Measurements from ENCODE around the gene FAR2. TPM values are rescaled to one million over a fixed set of nuclear protein-coding genes. Genes with fewer than 3 reads are reported as not detected.

The FAR2 gene
- total RNA-seq, 1 donor from 2014 or later: 3.9 TPM

GRCh38 chr12:29234965-29235626 lies 86.0 kb downstream of the FAR2 start:
- Mint-ChIP-seq H3K9me3 (ENCODE audit: unreplicated experiment) (no peaks in the 10 kb centered on the region), H3K4me3 (ENCODE audit: unreplicated experiment) (no peak overlapping the region), H3K4me1 (ENCODE audit: low read depth, unreplicated experiment) (no peaks in the 10 kb centered on the region), H3K27ac (ENCODE audit: unreplicated experiment) (no peak overlapping the region), H3K36me3 (ENCODE audit: low read depth, unreplicated experiment) (no peaks in the 10 kb centered on the region), H3K27me3 (ENCODE audit: low read depth, unreplicated experiment) (no peaks in the 10 kb centered on the region)
- H3K9me3 ChIP-seq (ENCODE audit: insufficient read depth, low read depth, low read length): no peaks in the 10 kb centered on the region
- H3K4me1 ChIP-seq (ENCODE audit: insufficient read depth, low read length): peaks cover 11% of the 10 kb centered on the region
- H3K9ac ChIP-seq (ENCODE audit: low read length): no peak overlapping the region
- no peak for TF ChIP-seq CTCF (IDR thresholded peaks at IDR 0.05; ENCODE audit: insufficient read depth, low read depth, low read length)
- no peak for TF ChIP-seq EZH2 (IDR thresholded peaks at IDR 0.05; ENCODE audit: insufficient read depth, low read length)
- no peaks in the 10 kb centered on the region for H3K36me3 ChIP-seq (ENCODE audit: insufficient read depth, low read length)
- DNase-seq (ENCODE audit: low read depth) (peak; percentile 79), FAIRE-seq (no peak)
- H3K79me2 ChIP-seq (ENCODE audit: insufficient read depth, low read length): no peaks in the 10 kb centered on the region
- no peak overlapping the region for H3K27ac ChIP-seq (ENCODE audit: low read depth, low read length)
- no peak overlapping the region for H2AFZ ChIP-seq (ENCODE audit: low read depth, low read length)
- no peak overlapping the region for H3K4me3 ChIP-seq (ENCODE audit: insufficient read depth, low read depth, low read length)
- no peaks in the 10 kb centered on the region for H4K20me1 ChIP-seq (ENCODE audit: insufficient read depth, low read length)
- H3K4me2 ChIP-seq (ENCODE audit: low read length): peak overlapping the region; percentile 8
- H3K27me3 ChIP-seq (ENCODE audit: insufficient read depth, low read length): no peaks in the 10 kb centered on the region

- DNase-seq (ENCODE audit: low read depth) (peak; percentile 52), FAIRE-seq (no peak)
- TF ChIP-seq CTCF (IDR thresholded peaks at IDR 0.05; ENCODE audit: insufficient read depth, low read depth, low read length) (no peak), EZH2 (IDR thresholded peaks at IDR 0.05; ENCODE audit: insufficient read depth, low read length) (no peak)
- H3K9me3 ChIP-seq (ENCODE audit: insufficient read depth, low read depth, low read length): no peaks in the 10 kb centered on the region
- no peak overlapping the region for H3K4me3 ChIP-seq (ENCODE audit: insufficient read depth, low read depth, low read length)
- H2AFZ ChIP-seq (ENCODE audit: low read depth, low read length): no peak overlapping the region
- peaks cover 22% of the 10 kb centered on the region for H3K4me1 ChIP-seq (ENCODE audit: insufficient read depth, low read length)
- H3K36me3 ChIP-seq (ENCODE audit: insufficient read depth, low read length): no peaks in the 10 kb centered on the region
- H3K36me3 Mint-ChIP-seq (ENCODE audit: low read depth, unreplicated experiment): no peaks in the 10 kb centered on the region
- no peaks in the 10 kb centered on the region for H4K20me1 ChIP-seq (ENCODE audit: insufficient read depth, low read length)
- no peaks in the 10 kb centered on the region for H3K9me3 Mint-ChIP-seq (ENCODE audit: unreplicated experiment)
- H3K27me3 ChIP-seq (ENCODE audit: insufficient read depth, low read length): no peaks in the 10 kb centered on the region
- no peak overlapping the region for H3K27ac Mint-ChIP-seq (ENCODE audit: unreplicated experiment)
- H3K4me1 Mint-ChIP-seq (ENCODE audit: low read depth, unreplicated experiment): peaks cover 10% of the 10 kb centered on the region
- H3K27ac ChIP-seq (ENCODE audit: low read depth, low read length): no peak overlapping the region
- no peak overlapping the region for H3K4me3 Mint-ChIP-seq (ENCODE audit: unreplicated experiment)
- no peak overlapping the region for H3K9ac ChIP-seq (ENCODE audit: low read length)
- no peaks in the 10 kb centered on the region for H3K79me2 ChIP-seq (ENCODE audit: insufficient read depth, low read length)
- H3K4me2 ChIP-seq (ENCODE audit: low read length): peak overlapping the region; percentile 16
- H3K27me3 Mint-ChIP-seq (ENCODE audit: low read depth, unreplicated experiment): no peaks in the 10 kb centered on the region
Measured at GRCh38 chr12:29238822-29239291, 89.8 kb downstream of the FAR2 start.

GRCh38 chr12:29239336-29239735 lies 90.3 kb downstream of the FAR2 start:
- DNase-seq (ENCODE audit: low read depth): no peak
- Histone ChIP-seq H3K27ac (ENCODE audit: low read depth, low read length) (no peak overlapping the region), H3K4me1 (ENCODE audit: insufficient read depth, low read length) (peaks cover 22% of the 10 kb centered on the region), H3K9me3 (ENCODE audit: insufficient read depth, low read depth, low read length) (no peaks in the 10 kb centered on the region), H3K79me2 (ENCODE audit: insufficient read depth, low read length) (no peaks in the 10 kb centered on the region), H3K9ac (ENCODE audit: low read length) (no peak overlapping the region), H3K36me3 (ENCODE audit: insufficient read depth, low read length) (no peaks in the 10 kb centered on the region), H2AFZ (ENCODE audit: low read depth, low read length) (no peak overlapping the region), H4K20me1 (ENCODE audit: insufficient read depth, low read length) (no peaks in the 10 kb centered on the region), H3K4me3 (ENCODE audit: insufficient read depth, low read depth, low read length) (no peak overlapping the region), H3K4me2 (ENCODE audit: low read length) (peak overlapping the region; percentile 16), H3K27me3 (ENCODE audit: insufficient read depth, low read length) (no peaks in the 10 kb centered on the region)
- no peak overlapping the region for H3K27ac Mint-ChIP-seq (ENCODE audit: unreplicated experiment)
- no peaks in the 10 kb centered on the region for H3K9me3 Mint-ChIP-seq (ENCODE audit: unreplicated experiment)
- no peaks in the 10 kb centered on the region for H3K27me3 Mint-ChIP-seq (ENCODE audit: low read depth, unreplicated experiment)
- H3K4me1 Mint-ChIP-seq (ENCODE audit: low read depth, unreplicated experiment): peaks cover 10% of the 10 kb centered on the region
- H3K36me3 Mint-ChIP-seq (ENCODE audit: low read depth, unreplicated experiment): no peaks in the 10 kb centered on the region
- FAIRE-seq: no peak
- TF ChIP-seq EZH2 (IDR thresholded peaks at IDR 0.05; ENCODE audit: insufficient read depth, low read length) (no peak), CTCF (IDR thresholded peaks at IDR 0.05; ENCODE audit: insufficient read depth, low read depth, low read length) (no peak)
- H3K4me3 Mint-ChIP-seq (ENCODE audit: unreplicated experiment): no peak overlapping the region
